HEK293 (cell line): ENCODE measurements around the gene CPAMD8.
A peak's percentile ranks its signal among the peaks of the same experiment; 100 is the strongest.

Experiments used
- CTCF ChIA-PET: fragments of 350-600 bp; formaldehyde crosslinking; extraction: SDS; loops from one replicate; lab custom pipeline; 2021; ENCODE audit warnings: antibody characterized with exemption; lab: Yijun Ruan, JAX
- POLR2A ChIA-PET: fragments of 300-600 bp; formaldehyde crosslinking; extraction: SDS; loops from one replicate; lab custom pipeline; 2020; ENCODE audit warnings: antibody characterized with exemption, inconsistent platforms; lab: Yijun Ruan, JAX
- H3K27ac ChIP-seq: fragments of 200-500 bp; sonication (Bioruptor generic); 2 replicates; pipeline ENCODE4 v1.5.1; 2014; ENCODE audit warnings: low read depth, low read length, control low read depth, inconsistent platforms; ENCODE audit errors: extremely low read depth
- H3K36me3 ChIP-seq, 2 experiments: fragments of 200-500 bp in 1 of 2; sonication (Bioruptor generic) in 1 of 2; 1 replicate in 1 of 2; 2 replicates in 1 of 2; pipeline ENCODE4 v1.5.1; 2014 to 2017; ENCODE audit warnings: inconsistent platforms in 2 of 2, low read length in 2 of 2; ENCODE audit not compliant: control insufficient read depth in 2 of 2, insufficient read depth in 1 of 2
- H3K4me1 ChIP-seq: fragments of 200-500 bp; sonication (Bioruptor generic); 2 replicates; pipeline ENCODE4 v1.5.1; 2014; ENCODE audit warnings: mild to moderate bottlenecking, low read length, inconsistent platforms; ENCODE audit not compliant: control insufficient read depth, insufficient read depth
- H3K4me3 ChIP-seq: 2 replicates; pipeline ENCODE4 v1.5.1; 2011; ENCODE audit warnings: low read depth, mild to moderate bottlenecking, control low read depth, low read length, moderate library complexity
- H3K9me3 ChIP-seq: fragments of 200-500 bp; sonication (Bioruptor generic); 2 replicates; pipeline ENCODE4 v1.5.1; 2014; ENCODE audit warnings: low read depth, low read length, inconsistent platforms; ENCODE audit not compliant: control insufficient read depth, insufficient read depth
- ELK4 ChIP-seq: IDR thresholded peaks from 2 replicates; pipeline ENCODE4 v1.6.1; 2011; ENCODE audit warnings: mild to moderate bottlenecking, low read depth, low read length, borderline replicate concordance
- FEZF1 ChIP-seq: fragments of 450-650 bp; formaldehyde crosslinking; IDR thresholded peaks from 2 replicates; pipeline ENCODE4 v1.5.1; 2016; ENCODE audit warnings: missing biosample characterization, missing genetic modification characterization
- KLF17 ChIP-seq: fragments of 450-650 bp; formaldehyde crosslinking; IDR thresholded peaks from 2 replicates; pipeline ENCODE4 v1.5.1; 2016; ENCODE audit warnings: missing biosample characterization, missing genetic modification characterization
- PRDM1 ChIP-seq: fragments of 450-650 bp; formaldehyde crosslinking; IDR thresholded peaks from 2 replicates; pipeline ENCODE4; 2016; ENCODE audit warnings: missing biosample characterization, missing genetic modification characterization
- ZNF174 ChIP-seq: fragments of 450-650 bp; formaldehyde crosslinking; IDR thresholded peaks from 2 replicates; pipeline ENCODE4 v1.5.0; 2017; ENCODE audit warnings: missing biosample characterization, mild to moderate bottlenecking, missing genetic modification characterization
- ZNF280D ChIP-seq: fragments of 450-650 bp; formaldehyde crosslinking; IDR thresholded peaks from 2 replicates; pipeline ENCODE4 v1.5.1; 2016; ENCODE audit warnings: missing biosample characterization, missing genetic modification characterization
- ZNF366 ChIP-seq: fragments of 450-650 bp; formaldehyde crosslinking; conservative IDR thresholded peaks from 2 replicates; pipeline ENCODE4 v1.5.1; 2016; ENCODE audit warnings: missing biosample characterization, missing genetic modification characterization
- ZNF48 ChIP-seq: fragments of 450-650 bp; formaldehyde crosslinking; IDR thresholded peaks from 2 replicates; pipeline ENCODE4 v1.5.1; 2016; ENCODE audit warnings: missing biosample characterization, missing genetic modification characterization
- TF ChIP-seq, protein P1 (sequence below): fragments of 450-650 bp; formaldehyde crosslinking; IDR thresholded peaks from 2 replicates; pipeline ENCODE4 v1.5.1; 2016; ENCODE audit warnings: missing biosample characterization, missing genetic modification characterization, borderline replicate concordance
- TF ChIP-seq, protein P2 (sequence below): fragments of 450-650 bp; formaldehyde crosslinking; conservative IDR thresholded peaks from 2 replicates; pipeline ENCODE4 v1.5.1; 2016; ENCODE audit warnings: low read depth, missing biosample characterization, missing genetic modification characterization
- TF ChIP-seq, protein P3 (sequence below): fragments of 450-650 bp; formaldehyde crosslinking; IDR thresholded peaks from 2 replicates; pipeline ENCODE4 v1.5.1; 2016; ENCODE audit warnings: missing biosample characterization, missing genetic modification characterization

CPAMD8 gene

DNA sequence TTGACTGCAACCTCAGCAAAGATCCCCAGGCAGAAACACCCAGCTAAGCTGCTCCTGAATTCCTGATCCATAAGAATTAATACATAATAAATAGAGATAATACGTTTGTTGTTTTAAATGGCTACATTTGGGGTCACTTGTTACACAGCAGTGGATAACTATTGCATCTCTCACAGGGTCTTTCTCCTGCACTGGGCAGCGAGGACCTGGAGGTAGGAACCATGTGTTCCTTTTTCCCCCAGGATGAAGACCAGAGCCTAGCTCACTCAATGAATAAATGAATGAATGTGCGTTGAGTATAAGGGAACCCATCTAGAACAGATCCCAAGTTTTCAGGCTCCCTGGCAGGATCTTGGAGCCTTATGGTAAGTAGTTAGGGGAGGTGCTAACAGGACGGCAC lies 107.1 kb downstream of the CPAMD8 start (continued):
- TF ChIP-seq ZNF280D (tag by site-specific recombination) (no peak), ELK4 (no peak), ZNF48 (no peak)
- TF ChIP-seq, protein P1, sequence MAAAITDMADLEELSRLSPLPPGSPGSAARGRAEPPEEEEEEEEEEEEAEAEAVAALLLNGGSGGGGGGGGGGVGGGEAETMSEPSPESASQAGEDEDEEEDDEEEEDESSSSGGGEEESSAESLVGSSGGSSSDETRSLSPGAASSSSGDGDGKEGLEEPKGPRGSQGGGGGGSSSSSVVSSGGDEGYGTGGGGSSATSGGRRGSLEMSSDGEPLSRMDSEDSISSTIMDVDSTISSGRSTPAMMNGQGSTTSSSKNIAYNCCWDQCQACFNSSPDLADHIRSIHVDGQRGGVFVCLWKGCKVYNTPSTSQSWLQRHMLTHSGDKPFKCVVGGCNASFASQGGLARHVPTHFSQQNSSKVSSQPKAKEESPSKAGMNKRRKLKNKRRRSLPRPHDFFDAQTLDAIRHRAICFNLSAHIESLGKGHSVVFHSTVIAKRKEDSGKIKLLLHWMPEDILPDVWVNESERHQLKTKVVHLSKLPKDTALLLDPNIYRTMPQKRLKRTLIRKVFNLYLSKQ (tag by site-specific recombination), result no peak

DNA sequence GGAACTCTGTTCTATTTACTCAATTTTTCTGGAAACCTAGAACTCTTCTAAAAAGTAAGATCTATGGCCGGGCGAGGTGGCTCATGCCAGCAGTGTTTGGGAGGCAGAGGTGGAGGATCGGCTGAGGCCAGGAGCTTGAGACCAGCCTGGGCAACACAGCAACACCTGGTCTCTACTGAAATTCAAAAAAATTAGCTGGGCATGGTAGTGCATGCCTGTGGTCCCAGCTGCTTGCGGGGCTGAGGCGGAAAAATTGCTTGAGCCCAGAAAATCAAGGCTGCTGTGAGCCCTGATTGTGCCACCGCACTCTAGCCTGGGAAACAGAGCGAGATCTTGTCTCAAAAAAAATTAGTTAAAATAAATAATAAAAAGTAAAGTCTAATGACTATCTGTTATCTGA lies 109.2 kb downstream of the CPAMD8 start:
- no peak for TF ChIP-seq KLF17 (tag by site-specific recombination)
- ChIA-PET CTCF (interaction anchor here (0.6 kb wide), 1 partner anchor 93 kb away, joined by 3 read pairs; no protein-coding TSS in a partner anchor), POLR2A (no interaction called here)
- Histone ChIP-seq H3K4me1 (no peaks in the 10 kb centered on the region), H3K27ac (no peak overlapping the region), H3K9me3 (no peaks in the 10 kb centered on the region), H3K36me3 (no peaks in the 10 kb centered on the region), H3K4me3 (no peak overlapping the region)

- no peaks in the 10 kb centered on the region for H3K9me3 ChIP-seq
- H3K4me3 ChIP-seq, result no peak overlapping the region
- POLR2A ChIA-PET, result no interaction called here
- H3K4me1 ChIP-seq, result no peaks in the 10 kb centered on the region
- TF ChIP-seq, protein P2, sequence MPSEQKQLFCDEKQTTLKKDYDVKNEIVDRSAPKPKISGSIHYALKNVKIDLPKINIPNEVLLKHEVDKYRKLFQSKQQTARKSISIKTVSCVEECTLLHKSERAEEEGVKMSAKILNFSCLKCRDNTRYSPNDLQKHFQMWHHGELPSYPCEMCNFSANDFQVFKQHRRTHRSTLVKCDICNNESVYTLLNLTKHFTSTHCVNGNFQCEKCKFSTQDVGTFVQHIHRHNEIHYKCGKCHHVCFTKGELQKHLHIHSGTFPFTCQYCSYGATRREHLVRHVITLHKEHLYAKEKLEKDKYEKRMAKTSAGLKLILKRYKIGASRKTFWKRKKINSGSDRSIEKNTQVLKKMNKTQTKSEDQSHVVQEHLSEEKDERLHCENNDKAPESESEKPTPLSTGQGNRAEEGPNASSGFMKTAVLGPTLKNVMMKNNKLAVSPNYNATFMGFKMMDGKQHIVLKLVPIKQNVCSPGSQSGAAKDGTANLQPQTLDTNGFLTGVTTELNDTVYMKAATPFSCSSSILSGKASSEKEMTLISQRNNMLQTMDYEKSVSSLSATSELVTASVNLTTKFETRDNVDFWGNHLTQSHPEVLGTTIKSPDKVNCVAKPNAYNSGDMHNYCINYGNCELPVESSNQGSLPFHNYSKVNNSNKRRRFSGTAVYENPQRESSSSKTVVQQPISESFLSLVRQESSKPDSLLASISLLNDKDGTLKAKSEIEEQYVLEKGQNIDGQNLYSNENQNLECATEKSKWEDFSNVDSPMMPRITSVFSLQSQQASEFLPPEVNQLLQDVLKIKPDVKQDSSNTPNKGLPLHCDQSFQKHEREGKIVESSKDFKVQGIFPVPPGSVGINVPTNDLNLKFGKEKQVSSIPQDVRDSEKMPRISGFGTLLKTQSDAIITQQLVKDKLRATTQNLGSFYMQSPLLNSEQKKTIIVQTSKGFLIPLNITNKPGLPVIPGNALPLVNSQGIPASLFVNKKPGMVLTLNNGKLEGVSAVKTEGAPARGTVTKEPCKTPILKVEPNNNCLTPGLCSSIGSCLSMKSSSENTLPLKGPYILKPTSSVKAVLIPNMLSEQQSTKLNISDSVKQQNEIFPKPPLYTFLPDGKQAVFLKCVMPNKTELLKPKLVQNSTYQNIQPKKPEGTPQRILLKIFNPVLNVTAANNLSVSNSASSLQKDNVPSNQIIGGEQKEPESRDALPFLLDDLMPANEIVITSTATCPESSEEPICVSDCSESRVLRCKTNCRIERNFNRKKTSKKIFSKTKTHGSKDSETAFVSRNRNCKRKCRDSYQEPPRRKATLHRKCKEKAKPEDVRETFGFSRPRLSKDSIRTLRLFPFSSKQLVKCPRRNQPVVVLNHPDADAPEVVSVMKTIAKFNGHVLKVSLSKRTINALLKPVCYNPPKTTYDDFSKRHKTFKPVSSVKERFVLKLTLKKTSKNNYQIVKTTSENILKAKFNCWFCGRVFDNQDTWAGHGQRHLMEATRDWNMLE, result no peak
- TF ChIP-seq FEZF1 (tag by site-specific recombination) (no peak), ZNF174 (tag by site-specific recombination) (no peak), ZNF366 (tag by site-specific recombination) (peak; percentile 60; the same call in 1 of the 2 replicates), PRDM1 (tag by site-specific recombination) (no peak)
- TF ChIP-seq, protein P3, sequence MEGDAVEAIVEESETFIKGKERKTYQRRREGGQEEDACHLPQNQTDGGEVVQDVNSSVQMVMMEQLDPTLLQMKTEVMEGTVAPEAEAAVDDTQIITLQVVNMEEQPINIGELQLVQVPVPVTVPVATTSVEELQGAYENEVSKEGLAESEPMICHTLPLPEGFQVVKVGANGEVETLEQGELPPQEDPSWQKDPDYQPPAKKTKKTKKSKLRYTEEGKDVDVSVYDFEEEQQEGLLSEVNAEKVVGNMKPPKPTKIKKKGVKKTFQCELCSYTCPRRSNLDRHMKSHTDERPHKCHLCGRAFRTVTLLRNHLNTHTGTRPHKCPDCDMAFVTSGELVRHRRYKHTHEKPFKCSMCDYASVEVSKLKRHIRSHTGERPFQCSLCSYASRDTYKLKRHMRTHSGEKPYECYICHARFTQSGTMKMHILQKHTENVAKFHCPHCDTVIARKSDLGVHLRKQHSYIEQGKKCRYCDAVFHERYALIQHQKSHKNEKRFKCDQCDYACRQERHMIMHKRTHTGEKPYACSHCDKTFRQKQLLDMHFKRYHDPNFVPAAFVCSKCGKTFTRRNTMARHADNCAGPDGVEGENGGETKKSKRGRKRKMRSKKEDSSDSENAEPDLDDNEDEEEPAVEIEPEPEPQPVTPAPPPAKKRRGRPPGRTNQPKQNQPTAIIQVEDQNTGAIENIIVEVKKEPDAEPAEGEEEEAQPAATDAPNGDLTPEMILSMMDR (tag by site-specific recombination), result no peak
- H3K27ac ChIP-seq, result no peak overlapping the region
- CTCF ChIA-PET, result no interaction called here
- no peaks in the 10 kb centered on the region for H3K36me3 ChIP-seq
These were observed 110.9 kb downstream of the CPAMD8 start for GRCh38 chr19:16915734-16916133.
